Measurements from ENCODE around the gene GUK1. TPM values are rescaled to one million over a fixed set of nuclear protein-coding genes. Genes with fewer than 3 reads are reported as not detected.

The GUK1 gene
- total and polyA plus RNA-seq, 2 donors (not counting 1 experiment from before 2014, with no cell fraction given), result 125 to 356 TPM

- H3K4me2 ChIP-seq (replicated peaks; ENCODE audit: low read depth, low read length, poor library complexity, severe bottlenecking), result no peak overlapping the region
These were observed 23.9 kb downstream of the GUK1 start for GRCh38 chr1:228163776-228164519.

More at GRCh38 chr1:228163776-228164519, 23.9 kb downstream of the GUK1 start:
- ChIA-PET CTCF (interaction anchor here (1.0 to 5.6 kb wide), 4 partner anchors 21 to 337 kb away, joined by 3 to 73 read pairs (median 4); no protein-coding TSS in a partner anchor), POLR2A (no interaction called here)
- TF ChIP-seq, protein P1, sequence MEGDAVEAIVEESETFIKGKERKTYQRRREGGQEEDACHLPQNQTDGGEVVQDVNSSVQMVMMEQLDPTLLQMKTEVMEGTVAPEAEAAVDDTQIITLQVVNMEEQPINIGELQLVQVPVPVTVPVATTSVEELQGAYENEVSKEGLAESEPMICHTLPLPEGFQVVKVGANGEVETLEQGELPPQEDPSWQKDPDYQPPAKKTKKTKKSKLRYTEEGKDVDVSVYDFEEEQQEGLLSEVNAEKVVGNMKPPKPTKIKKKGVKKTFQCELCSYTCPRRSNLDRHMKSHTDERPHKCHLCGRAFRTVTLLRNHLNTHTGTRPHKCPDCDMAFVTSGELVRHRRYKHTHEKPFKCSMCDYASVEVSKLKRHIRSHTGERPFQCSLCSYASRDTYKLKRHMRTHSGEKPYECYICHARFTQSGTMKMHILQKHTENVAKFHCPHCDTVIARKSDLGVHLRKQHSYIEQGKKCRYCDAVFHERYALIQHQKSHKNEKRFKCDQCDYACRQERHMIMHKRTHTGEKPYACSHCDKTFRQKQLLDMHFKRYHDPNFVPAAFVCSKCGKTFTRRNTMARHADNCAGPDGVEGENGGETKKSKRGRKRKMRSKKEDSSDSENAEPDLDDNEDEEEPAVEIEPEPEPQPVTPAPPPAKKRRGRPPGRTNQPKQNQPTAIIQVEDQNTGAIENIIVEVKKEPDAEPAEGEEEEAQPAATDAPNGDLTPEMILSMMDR (IDR thresholded peaks at IDR 0.05), result no peak
- no peak for TF ChIP-seq EZH2 (IDR thresholded peaks at IDR 0.05; ENCODE audit: borderline replicate concordance, insufficient read depth, low read depth, low read length, poor library complexity, severe bottlenecking)
- peaks cover 3% of the 10 kb centered on the region for H3K27me3 Mint-ChIP-seq
- Histone ChIP-seq H3K4me3 (ENCODE audit: control extremely low read depth in 1 of 5, extremely low read depth in 1 of 5, insufficient read depth in 1 of 5, low read depth in 2 of 5, low read length in 4 of 5) (no peak overlapping the region), H3K27me3 (replicated peaks in 1 of 4; ENCODE audit: control extremely low read depth in 1 of 4, control insufficient read depth in 3 of 4, insufficient read depth in 4 of 4, low read length in 3 of 4) (peaks cover 0 to 9% (median 0%) of the 10 kb centered on the region in 4 experiments), H3K27ac (ENCODE audit: low read length in 2 of 2) (peak overlapping the region in 1 of 2 donors; percentile 98), H3K9ac (ENCODE audit: low read length) (no peak overlapping the region), H3K79me2 (ENCODE audit: control insufficient read depth, insufficient read depth, low read length) (peaks cover 28% of the 10 kb centered on the region), H3K9me3 (ENCODE audit: control extremely low read depth in 1 of 3, control insufficient read depth in 2 of 3, insufficient read depth in 1 of 3, low read length in 2 of 3) (no peaks in the 10 kb centered on the region), H3K36me3 (replicated peaks in 1 of 2; ENCODE audit: control extremely low read depth in 1 of 2, control insufficient read depth in 1 of 2, extremely low read depth in 1 of 2, insufficient read depth in 2 of 2, low read length in 1 of 2) (no peaks in the 10 kb centered on the region), H3K4me1 (ENCODE audit: control insufficient read depth in 2 of 2, insufficient read depth in 2 of 2, low read length in 2 of 2) (peaks cover 14 to 26% of the 10 kb centered on the region in 2 donors), H2AFZ (ENCODE audit: insufficient read depth, low read depth, low read length, poor library complexity, severe bottlenecking) (no peak overlapping the region), H4K20me1 (ENCODE audit: control insufficient read depth, insufficient read depth, low read length, poor library complexity, severe bottlenecking) (no peaks in the 10 kb centered on the region)
- ATAC-seq (ENCODE audit: low read depth), result no peak
- H3K4me3 Mint-ChIP-seq, result peak overlapping the region; percentile 75
- no peaks in the 10 kb centered on the region for H3K9me3 Mint-ChIP-seq (ENCODE audit: insufficient read depth)
- intact Hi-C loops (cut with micrococcal nuclease), result loop anchor here (2.0 kb wide), 1 partner anchor 243 kb away; the partner anchor contains the start of gene TRIM11
- H3K27ac Mint-ChIP-seq, result peak overlapping the region; percentile 80
- 97% methylated on average over 8 of the region's 10 CpGs for WGBS (ENCODE audit: insufficient coverage)
- no peak for DNase-seq
- H3K4me1 Mint-ChIP-seq, result peaks cover 26% of the 10 kb centered on the region

All from B cell (primary cell).